K562 (cell line): Measurements from ENCODE around the gene IKBKE. TPM values are rescaled to one million over a fixed set of nuclear protein-coding genes. Genes with fewer than 3 reads are reported as not detected.
A peak's percentile ranks its signal among the peaks of the same experiment; 100 is the strongest.

Source experiments
- C11orf30 ChIP-seq: fragments of 450-650 bp; IDR thresholded peaks from 2 replicates; pipeline ENCODE4 v1.6.1; 2016; ENCODE audit warnings: low read depth, mild to moderate bottlenecking
- HDAC8 ChIP-seq: fragments of 450-650 bp; IDR thresholded peaks from 2 replicates; pipeline ENCODE4 v1.6.1; 2016; ENCODE audit warnings: mild to moderate bottlenecking, missing genetic modification characterization, moderate library complexity, missing compliant biosample characterization
- MTA2 ChIP-seq: fragments of 450-650 bp; IDR thresholded peaks from 2 replicates; pipeline ENCODE4 v1.6.1; 2016; ENCODE audit warnings: low read depth
- PCBP2 ChIP-seq: fragments of 200-400 bp; formaldehyde crosslinking; IDR thresholded peaks from 2 replicates; pipeline ENCODE4 v1.6.1; 2018; ENCODE audit warnings: low read length, low read depth, mild to moderate bottlenecking, moderate library complexity; ENCODE audit not compliant: poor library complexity, severe bottlenecking
- TBL1XR1 ChIP-seq, 2 experiments: IDR thresholded peaks; 2 replicates each; pipeline ENCODE4 v1.6.1; 2012; ENCODE audit warnings: improper control_type of control experiment in 2 of 2, low read length in 2 of 2, mild to moderate bottlenecking in 1 of 2
- ZEB2 ChIP-seq: fragments of 450-650 bp; IDR thresholded peaks from 2 replicates; pipeline ENCODE4 v1.6.1; 2016
- ZFX ChIP-seq: sonication (generic); formaldehyde crosslinking; IDR thresholded peaks from 2 replicates; pipeline ENCODE4 v1.8.0; 2022; ENCODE audit warnings: mild to moderate bottlenecking, missing genetic modification reagents, moderate library complexity
- ZNF311 ChIP-seq: fragments of 250-450 bp; sonication (Bioruptor Pico); IDR thresholded peaks from 2 replicates; pipeline ENCODE4 v1.4.0; 2020; ENCODE audit warnings: mild to moderate bottlenecking, moderate library complexity
- polyA plus RNA-seq, 8 experiments: library from polyadenylated mRNA; depleted of rRNA in 4 of 8; stranded (reverse) in 5 of 8; unstranded in 3 of 8; fragments of >200 nt; fragmentation: Nextera tagmentation in 2 of 8; fragmentation: Illumina TruSeq in 1 of 8; extraction: Ambion mirVana in 2 of 8; extraction: Trizol in 1 of 8; gene quantifications; 2 replicates each; pipeline versions ENCODE4 v1.2.1 to v1.2.3, GENCODE V29; 2011 to 2014; ENCODE audit warnings: inconsistent platforms in 1 of 8, missing spikeins in 1 of 8
- total RNA-seq, 7 experiments: library from RNA; depleted of rRNA in 6 of 7; stranded (reverse); fragments of >200 nt in 6 of 7; fragmentation: Illumina TruSeq in 2 of 7; extraction: Trizol in 2 of 7; gene quantifications; 2 replicates each; pipeline versions ENCODE4 v1.2.1 to v1.2.3, GENCODE V29; 2011 to 2021; ENCODE audit warnings: low replicate concordance in 1 of 7
- TF ChIP-seq, protein P1 (sequence below): fragments of 450-650 bp; IDR thresholded peaks from 2 replicates; pipeline ENCODE4 v1.6.1; 2017; ENCODE audit warnings: antibody characterized with exemption, mild to moderate bottlenecking
- TF ChIP-seq, protein P2 (sequence below): sonication (generic); formaldehyde crosslinking; IDR thresholded peaks from 2 replicates; pipeline ENCODE4 v1.8.0; 2022; ENCODE audit warnings: mild to moderate bottlenecking, missing genetic modification reagents
- TF ChIP-seq, protein P3 (sequence below): fragments of 250-450 bp; sonication (Bioruptor Pico); IDR thresholded peaks from 2 replicates; pipeline ENCODE4 v1.4.0; 2020; ENCODE audit warnings: borderline replicate concordance
- TF ChIP-seq, protein P4 (sequence below), 2 experiments: fragments of 200-800 bp in 1 of 2; sonication (Bioruptor generic) in 1 of 2; sonication (generic) in 1 of 2; formaldehyde crosslinking in 1 of 2; IDR thresholded peaks in 1 of 2; conservative IDR thresholded peaks in 1 of 2; 2 replicates each; pipeline versions ENCODE4 v1.5.0 to v1.6.1; 2016 to 2020; ENCODE audit warnings: missing compliant biosample characterization in 1 of 2, missing genetic modification characterization in 1 of 2, missing genetic modification reagents in 1 of 2
- TF ChIP-seq, protein P5 (sequence below): fragments of 200-800 bp; sonication (Bioruptor generic); IDR thresholded peaks from 2 replicates; pipeline ENCODE4 v1.6.1; 2016; ENCODE audit warnings: missing genetic modification characterization, missing compliant biosample characterization

Gene IKBKE
- total and polyA plus RNA-seq, 9 of the 15 experiments (the other 6 are each of a cell fraction or from before 2014, with no cell fraction given) = 2.3 to 9.0 (median 4.8) TPM

DNA sequence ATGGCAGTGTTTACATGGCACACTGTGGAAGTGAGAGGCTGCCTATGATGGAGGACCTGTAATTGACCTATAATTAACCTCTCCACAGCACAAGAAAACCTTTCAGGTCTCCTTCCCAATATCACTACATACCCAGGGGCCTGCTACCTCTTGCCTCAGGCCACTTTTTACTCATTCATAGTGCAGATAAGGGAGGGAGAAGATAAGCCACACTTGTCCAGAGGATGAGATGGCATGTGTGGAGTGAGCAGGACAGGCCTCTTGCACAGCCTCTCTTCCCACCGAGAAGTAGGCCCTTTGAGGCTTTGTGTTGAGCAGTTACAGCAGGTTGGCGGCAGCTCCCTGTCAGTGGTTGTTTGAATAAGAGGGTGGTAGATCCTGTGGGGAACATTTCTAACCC lies 31.1 kb upstream of the IKBKE start (continued):
- TF ChIP-seq, protein P1, sequence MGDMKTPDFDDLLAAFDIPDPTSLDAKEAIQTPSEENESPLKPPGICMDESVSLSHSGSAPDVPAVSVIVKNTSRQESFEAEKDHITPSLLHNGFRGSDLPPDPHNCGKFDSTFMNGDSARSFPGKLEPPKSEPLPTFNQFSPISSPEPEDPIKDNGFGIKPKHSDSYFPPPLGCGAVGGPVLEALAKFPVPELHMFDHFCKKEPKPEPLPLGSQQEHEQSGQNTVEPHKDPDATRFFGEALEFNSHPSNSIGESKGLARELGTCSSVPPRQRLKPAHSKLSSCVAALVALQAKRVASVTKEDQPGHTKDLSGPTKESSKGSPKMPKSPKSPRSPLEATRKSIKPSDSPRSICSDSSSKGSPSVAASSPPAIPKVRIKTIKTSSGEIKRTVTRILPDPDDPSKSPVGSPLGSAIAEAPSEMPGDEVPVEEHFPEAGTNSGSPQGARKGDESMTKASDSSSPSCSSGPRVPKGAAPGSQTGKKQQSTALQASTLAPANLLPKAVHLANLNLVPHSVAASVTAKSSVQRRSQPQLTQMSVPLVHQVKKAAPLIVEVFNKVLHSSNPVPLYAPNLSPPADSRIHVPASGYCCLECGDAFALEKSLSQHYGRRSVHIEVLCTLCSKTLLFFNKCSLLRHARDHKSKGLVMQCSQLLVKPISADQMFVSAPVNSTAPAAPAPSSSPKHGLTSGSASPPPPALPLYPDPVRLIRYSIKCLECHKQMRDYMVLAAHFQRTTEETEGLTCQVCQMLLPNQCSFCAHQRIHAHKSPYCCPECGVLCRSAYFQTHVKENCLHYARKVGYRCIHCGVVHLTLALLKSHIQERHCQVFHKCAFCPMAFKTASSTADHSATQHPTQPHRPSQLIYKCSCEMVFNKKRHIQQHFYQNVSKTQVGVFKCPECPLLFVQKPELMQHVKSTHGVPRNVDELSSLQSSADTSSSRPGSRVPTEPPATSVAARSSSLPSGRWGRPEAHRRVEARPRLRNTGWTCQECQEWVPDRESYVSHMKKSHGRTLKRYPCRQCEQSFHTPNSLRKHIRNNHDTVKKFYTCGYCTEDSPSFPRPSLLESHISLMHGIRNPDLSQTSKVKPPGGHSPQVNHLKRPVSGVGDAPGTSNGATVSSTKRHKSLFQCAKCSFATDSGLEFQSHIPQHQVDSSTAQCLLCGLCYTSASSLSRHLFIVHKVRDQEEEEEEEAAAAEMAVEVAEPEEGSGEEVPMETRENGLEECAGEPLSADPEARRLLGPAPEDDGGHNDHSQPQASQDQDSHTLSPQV = peak; percentile 97
- TF ChIP-seq ZEB2 (0 out of 2 replicates have a peak, but pooled peaks have one; percentile 65), PCBP2 (no peak), C11orf30 (peak; percentile 68; the same call in 1 of the 2 replicates), ZFX (CRISPR knock-in tag) (peak; percentile 60), TBL1XR1 (IDR thresholded peaks at IDR 0.05; ENCODE audit: low read length in 2 of 2) (peak in 1 of 2 experiments; percentile 54; a peak in 1 of 4 replicates), ZNF311 (CRISPR knock-in tag) (no peak), MTA2 (peak; percentile 46; the same call in 1 of the 2 replicates), HDAC8 (tag) (no peak)
- TF ChIP-seq, protein P2, sequence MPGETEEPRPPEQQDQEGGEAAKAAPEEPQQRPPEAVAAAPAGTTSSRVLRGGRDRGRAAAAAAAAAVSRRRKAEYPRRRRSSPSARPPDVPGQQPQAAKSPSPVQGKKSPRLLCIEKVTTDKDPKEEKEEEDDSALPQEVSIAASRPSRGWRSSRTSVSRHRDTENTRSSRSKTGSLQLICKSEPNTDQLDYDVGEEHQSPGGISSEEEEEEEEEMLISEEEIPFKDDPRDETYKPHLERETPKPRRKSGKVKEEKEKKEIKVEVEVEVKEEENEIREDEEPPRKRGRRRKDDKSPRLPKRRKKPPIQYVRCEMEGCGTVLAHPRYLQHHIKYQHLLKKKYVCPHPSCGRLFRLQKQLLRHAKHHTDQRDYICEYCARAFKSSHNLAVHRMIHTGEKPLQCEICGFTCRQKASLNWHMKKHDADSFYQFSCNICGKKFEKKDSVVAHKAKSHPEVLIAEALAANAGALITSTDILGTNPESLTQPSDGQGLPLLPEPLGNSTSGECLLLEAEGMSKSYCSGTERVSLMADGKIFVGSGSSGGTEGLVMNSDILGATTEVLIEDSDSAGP (CRISPR knock-in tag) = no peak
- TF ChIP-seq, protein P3, sequence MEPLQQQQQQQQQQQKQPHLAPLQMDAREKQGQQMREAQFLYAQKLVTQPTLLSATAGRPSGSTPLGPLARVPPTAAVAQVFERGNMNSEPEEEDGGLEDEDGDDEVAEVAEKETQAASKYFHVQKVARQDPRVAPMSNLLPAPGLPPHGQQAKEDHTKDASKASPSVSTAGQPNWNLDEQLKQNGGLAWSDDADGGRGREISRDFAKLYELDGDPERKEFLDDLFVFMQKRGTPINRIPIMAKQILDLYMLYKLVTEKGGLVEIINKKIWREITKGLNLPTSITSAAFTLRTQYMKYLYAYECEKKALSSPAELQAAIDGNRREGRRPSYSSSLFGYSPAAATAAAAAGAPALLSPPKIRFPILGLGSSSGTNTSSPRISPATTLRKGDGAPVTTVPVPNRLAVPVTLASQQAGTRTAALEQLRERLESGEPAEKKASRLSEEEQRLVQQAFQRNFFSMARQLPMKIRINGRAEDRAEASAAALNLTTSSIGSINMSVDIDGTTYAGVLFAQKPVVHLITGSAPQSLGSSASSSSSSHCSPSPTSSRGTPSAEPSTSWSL (CRISPR knock-in tag) = no peak
- TF ChIP-seq, protein P4, sequence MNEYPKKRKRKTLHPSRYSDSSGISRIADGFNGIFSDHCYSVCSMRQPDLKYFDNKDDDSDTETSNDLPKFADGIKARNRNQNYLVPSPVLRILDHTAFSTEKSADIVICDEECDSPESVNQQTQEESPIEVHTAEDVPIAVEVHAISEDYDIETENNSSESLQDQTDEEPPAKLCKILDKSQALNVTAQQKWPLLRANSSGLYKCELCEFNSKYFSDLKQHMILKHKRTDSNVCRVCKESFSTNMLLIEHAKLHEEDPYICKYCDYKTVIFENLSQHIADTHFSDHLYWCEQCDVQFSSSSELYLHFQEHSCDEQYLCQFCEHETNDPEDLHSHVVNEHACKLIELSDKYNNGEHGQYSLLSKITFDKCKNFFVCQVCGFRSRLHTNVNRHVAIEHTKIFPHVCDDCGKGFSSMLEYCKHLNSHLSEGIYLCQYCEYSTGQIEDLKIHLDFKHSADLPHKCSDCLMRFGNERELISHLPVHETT (CRISPR knock-in tag; conservative IDR thresholded peaks at IDR 0.05 in 1 of 2, IDR thresholded peaks at IDR 0.05 in 1 of 2) = 0 out of 4 replicates have a peak, but pooled peaks of 1 of the 2 experiments have one; percentile 45
- TF ChIP-seq, protein P5, sequence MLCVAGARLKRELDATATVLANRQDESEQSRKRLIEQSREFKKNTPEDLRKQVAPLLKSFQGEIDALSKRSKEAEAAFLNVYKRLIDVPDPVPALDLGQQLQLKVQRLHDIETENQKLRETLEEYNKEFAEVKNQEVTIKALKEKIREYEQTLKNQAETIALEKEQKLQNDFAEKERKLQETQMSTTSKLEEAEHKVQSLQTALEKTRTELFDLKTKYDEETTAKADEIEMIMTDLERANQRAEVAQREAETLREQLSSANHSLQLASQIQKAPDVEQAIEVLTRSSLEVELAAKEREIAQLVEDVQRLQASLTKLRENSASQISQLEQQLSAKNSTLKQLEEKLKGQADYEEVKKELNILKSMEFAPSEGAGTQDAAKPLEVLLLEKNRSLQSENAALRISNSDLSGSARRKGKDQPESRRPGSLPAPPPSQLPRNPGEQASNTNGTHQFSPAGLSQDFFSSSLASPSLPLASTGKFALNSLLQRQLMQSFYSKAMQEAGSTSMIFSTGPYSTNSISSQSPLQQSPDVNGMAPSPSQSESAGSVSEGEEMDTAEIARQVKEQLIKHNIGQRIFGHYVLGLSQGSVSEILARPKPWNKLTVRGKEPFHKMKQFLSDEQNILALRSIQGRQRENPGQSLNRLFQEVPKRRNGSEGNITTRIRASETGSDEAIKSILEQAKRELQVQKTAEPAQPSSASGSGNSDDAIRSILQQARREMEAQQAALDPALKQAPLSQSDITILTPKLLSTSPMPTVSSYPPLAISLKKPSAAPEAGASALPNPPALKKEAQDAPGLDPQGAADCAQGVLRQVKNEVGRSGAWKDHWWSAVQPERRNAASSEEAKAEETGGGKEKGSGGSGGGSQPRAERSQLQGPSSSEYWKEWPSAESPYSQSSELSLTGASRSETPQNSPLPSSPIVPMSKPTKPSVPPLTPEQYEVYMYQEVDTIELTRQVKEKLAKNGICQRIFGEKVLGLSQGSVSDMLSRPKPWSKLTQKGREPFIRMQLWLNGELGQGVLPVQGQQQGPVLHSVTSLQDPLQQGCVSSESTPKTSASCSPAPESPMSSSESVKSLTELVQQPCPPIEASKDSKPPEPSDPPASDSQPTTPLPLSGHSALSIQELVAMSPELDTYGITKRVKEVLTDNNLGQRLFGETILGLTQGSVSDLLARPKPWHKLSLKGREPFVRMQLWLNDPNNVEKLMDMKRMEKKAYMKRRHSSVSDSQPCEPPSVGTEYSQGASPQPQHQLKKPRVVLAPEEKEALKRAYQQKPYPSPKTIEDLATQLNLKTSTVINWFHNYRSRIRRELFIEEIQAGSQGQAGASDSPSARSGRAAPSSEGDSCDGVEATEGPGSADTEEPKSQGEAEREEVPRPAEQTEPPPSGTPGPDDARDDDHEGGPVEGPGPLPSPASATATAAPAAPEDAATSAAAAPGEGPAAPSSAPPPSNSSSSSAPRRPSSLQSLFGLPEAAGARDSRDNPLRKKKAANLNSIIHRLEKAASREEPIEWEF (CRISPR knock-in tag) = no peak
